Loucy (cell line): Measurements from ENCODE around the gene COL12A1.

Experiments used
- EZH2phosphoT487 ChIP-seq: fragments of 200-600 bp; IDR thresholded peaks from 2 replicates; pipeline ENCODE4 v1.6.1; 2018; ENCODE audit warnings: antibody characterized with exemption, mild to moderate bottlenecking, moderate library complexity, borderline replicate concordance
- TF ChIP-seq, protein P1 (sequence below): fragments of 200-600 bp; sonication (generic); conservative IDR thresholded peaks from 2 replicates; pipeline ENCODE4 v1.5.1; 2014; ENCODE audit warnings: mild to moderate bottlenecking, antibody characterized with exemption, low read length

- TF ChIP-seq, protein P1, sequence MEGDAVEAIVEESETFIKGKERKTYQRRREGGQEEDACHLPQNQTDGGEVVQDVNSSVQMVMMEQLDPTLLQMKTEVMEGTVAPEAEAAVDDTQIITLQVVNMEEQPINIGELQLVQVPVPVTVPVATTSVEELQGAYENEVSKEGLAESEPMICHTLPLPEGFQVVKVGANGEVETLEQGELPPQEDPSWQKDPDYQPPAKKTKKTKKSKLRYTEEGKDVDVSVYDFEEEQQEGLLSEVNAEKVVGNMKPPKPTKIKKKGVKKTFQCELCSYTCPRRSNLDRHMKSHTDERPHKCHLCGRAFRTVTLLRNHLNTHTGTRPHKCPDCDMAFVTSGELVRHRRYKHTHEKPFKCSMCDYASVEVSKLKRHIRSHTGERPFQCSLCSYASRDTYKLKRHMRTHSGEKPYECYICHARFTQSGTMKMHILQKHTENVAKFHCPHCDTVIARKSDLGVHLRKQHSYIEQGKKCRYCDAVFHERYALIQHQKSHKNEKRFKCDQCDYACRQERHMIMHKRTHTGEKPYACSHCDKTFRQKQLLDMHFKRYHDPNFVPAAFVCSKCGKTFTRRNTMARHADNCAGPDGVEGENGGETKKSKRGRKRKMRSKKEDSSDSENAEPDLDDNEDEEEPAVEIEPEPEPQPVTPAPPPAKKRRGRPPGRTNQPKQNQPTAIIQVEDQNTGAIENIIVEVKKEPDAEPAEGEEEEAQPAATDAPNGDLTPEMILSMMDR = no peak
- TF ChIP-seq EZH2phosphoT487 = no peak
Observed at GRCh38 chr6:75157336-75157735, 48.5 kb downstream of the COL12A1 start.
